Thoracic aorta (tissue), 2 donors: ENCODE results near the gene SNRNP40. TPM values are rescaled to one million over a fixed set of nuclear protein-coding genes. Genes with fewer than 3 reads are reported as not detected.

ENCODE experiments used
- ATAC-seq: fragments of 150-250 bp; one replicate; pipeline ENCODE4 v1.8.0; 2017; ENCODE audit warnings: low read depth; ENCODE audit not compliant: insufficient number of reproducible peaks, low FRiP score
- DNase-seq: peaks from one replicate; pipeline ENCODE4 v3.0.0-alpha.2; 2020; ENCODE audit warnings: low spot score
- H3K27ac ChIP-seq, 2 donors: fragments of 200-600 bp; sonication (generic); 1 replicate in 1 of 2; 2 replicates in 1 of 2; pipeline ENCODE4 v1.5.1; 2016; ENCODE audit warnings: mild to moderate bottlenecking in 2 of 2, moderate library complexity in 2 of 2
- H3K27me3 ChIP-seq: fragments of 200-600 bp; sonication (generic); replicated peaks from 2 replicates; pipeline ENCODE4 v1.6.0; 2016; ENCODE audit warnings: mild to moderate bottlenecking; ENCODE audit not compliant: insufficient read depth
- H3K36me3 ChIP-seq: fragments of 200-600 bp; sonication (generic); one replicate; pipeline ENCODE4 v1.5.1; 2016
- H3K4me1 ChIP-seq, 2 donors: fragments of 200-600 bp; sonication (generic); 1 replicate in 1 of 2; 2 replicates in 1 of 2; pipeline versions ENCODE4 v1.5.1 to v1.6.0; 2016; ENCODE audit warnings: low read depth in 2 of 2, mild to moderate bottlenecking in 1 of 2; ENCODE audit not compliant: control insufficient read depth in 1 of 2
- H3K4me3 ChIP-seq: fragments of 200-600 bp; sonication (generic); 2 replicates; pipeline ENCODE4 v1.5.1; 2016; ENCODE audit warnings: mild to moderate bottlenecking
- H3K9me3 ChIP-seq: fragments of 200-600 bp; sonication (generic); 2 replicates; pipeline ENCODE4 v1.5.1; 2016
- total RNA-seq, 2 donors: library from RNA; depleted of rRNA; stranded (reverse); fragments of >200 nt; gene quantifications; one replicate each; pipeline versions ENCODE4 v1.1.0 to v1.2.3, GENCODE V29; 2016
- TF ChIP-seq, protein P1 (sequence below): fragments of 200-600 bp; sonication (generic); IDR thresholded peaks from one replicate; pipeline ENCODE4 v1.5.1; 2019; ENCODE audit warnings: antibody characterized with exemption

SNRNP40 gene
- total RNA-seq, 2 donors from 2014 or later, result 26.5 to 44.1 TPM

DNA sequence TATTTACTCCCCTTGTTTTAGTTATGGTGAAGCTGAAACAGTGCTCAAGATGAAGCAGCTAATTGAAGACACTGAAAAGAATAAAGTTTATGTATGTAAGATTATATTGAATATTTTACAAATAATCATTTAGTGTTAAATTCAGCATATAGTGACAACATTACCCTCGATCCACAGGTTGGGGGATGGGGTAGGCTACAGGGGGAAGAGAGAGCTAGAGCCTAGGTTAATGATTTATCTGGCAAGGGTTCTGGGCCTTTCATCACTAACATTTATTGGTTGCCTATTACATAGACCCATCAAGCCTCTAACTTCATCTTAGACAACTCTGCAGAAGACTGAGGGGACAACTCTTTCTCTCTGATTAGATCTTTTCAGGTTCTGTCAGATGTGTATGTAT, 21.6 kb upstream of the SNRNP40 start:
- DNase-seq, result no peak
- Histone ChIP-seq H3K4me3 (no peak overlapping the region), H3K36me3 (peaks cover 16% of the 10 kb centered on the region), H3K27me3 (no peaks in the 10 kb centered on the region), H3K4me1 (no peaks in the 10 kb centered on the region), H3K9me3 (no peaks in the 10 kb centered on the region), H3K27ac (no peak overlapping the region)
- TF ChIP-seq, protein P1, sequence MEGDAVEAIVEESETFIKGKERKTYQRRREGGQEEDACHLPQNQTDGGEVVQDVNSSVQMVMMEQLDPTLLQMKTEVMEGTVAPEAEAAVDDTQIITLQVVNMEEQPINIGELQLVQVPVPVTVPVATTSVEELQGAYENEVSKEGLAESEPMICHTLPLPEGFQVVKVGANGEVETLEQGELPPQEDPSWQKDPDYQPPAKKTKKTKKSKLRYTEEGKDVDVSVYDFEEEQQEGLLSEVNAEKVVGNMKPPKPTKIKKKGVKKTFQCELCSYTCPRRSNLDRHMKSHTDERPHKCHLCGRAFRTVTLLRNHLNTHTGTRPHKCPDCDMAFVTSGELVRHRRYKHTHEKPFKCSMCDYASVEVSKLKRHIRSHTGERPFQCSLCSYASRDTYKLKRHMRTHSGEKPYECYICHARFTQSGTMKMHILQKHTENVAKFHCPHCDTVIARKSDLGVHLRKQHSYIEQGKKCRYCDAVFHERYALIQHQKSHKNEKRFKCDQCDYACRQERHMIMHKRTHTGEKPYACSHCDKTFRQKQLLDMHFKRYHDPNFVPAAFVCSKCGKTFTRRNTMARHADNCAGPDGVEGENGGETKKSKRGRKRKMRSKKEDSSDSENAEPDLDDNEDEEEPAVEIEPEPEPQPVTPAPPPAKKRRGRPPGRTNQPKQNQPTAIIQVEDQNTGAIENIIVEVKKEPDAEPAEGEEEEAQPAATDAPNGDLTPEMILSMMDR, result no peak
- no peak for ATAC-seq

DNA sequence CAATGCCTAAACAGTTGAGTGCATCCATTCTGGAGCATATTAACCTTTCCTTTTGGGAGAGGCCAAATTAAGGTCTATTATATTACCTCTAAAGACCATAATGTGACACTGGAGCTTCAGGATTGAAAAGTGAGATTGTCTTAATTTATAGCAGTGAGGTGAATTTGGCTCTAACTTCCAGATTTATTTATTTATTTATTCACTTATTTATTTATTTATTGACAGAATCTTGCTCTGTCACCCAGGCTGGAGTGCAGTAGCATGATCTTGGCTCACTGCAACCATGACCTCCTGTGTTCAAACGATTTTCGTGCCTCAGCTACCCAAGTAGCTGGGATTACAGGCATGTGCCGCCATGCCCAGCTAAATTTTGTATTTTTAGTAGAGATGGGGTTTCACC, 19.3 kb upstream of the SNRNP40 start:
- Histone ChIP-seq H3K27ac (no peak overlapping the region), H3K27me3 (no peaks in the 10 kb centered on the region), H3K4me1 (no peaks in the 10 kb centered on the region), H3K36me3 (peaks cover 21% of the 10 kb centered on the region), H3K9me3 (no peaks in the 10 kb centered on the region), H3K4me3 (no peak overlapping the region)
- no peak for ATAC-seq
- TF ChIP-seq, protein P1, result no peak
- no peak for DNase-seq

DNA sequence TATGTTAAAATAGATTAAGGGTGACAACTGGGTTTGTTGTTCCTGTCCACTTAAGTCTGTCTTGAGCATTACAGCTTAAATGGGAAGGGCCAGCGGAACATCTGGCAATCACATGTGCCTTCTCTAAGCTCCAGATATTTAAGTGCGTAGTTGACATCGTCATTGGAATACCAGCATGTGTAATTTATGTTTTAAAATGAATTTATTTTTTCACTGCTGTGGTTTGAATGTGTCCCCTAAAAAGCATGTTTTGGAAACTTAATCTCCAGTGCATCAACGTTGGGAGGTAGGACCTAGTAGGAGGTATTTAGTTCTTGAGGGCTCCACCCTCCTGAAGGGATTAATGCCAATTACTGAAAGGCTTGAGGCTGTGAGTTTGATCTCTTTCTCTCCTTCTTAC, 13.6 kb upstream of the SNRNP40 start:
- Histone ChIP-seq H3K36me3 (peaks cover 10% of the 10 kb centered on the region), H3K9me3 (no peaks in the 10 kb centered on the region), H3K4me1 (peaks cover 0 to 3% of the 10 kb centered on the region in 2 donors), H3K27me3 (no peaks in the 10 kb centered on the region), H3K4me3 (no peak overlapping the region), H3K27ac (no peak overlapping the region)
- DNase-seq (no peak), ATAC-seq (no peak)
- TF ChIP-seq, protein P1, result no peak

DNA sequence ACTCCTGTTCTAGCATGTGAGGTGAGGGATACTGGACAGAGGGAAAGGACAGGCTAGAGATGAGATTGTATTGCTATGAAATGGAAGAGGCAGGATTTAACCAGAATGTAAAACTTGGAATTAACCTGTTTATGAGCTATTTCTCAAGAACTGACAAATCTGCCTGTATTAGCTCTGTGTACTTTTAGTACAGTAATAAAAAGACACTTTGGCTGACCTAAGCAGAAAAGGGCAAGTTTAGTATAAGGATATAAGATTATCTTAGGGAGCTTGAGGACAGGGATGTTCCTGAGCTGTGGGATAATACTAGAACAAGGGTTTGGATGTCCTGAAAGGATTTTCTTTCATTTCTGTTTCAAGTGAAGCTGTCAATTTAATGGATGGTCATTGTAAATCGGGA, 11.4 kb upstream of the SNRNP40 start:
- H3K27ac ChIP-seq, result no peak overlapping the region
- H3K27me3 ChIP-seq, result no peaks in the 10 kb centered on the region
- H3K4me3 ChIP-seq, result no peak overlapping the region
- ATAC-seq (no peak), DNase-seq (no peak)
- H3K9me3 ChIP-seq, result no peaks in the 10 kb centered on the region
- peaks cover 10% of the 10 kb centered on the region for H3K36me3 ChIP-seq
- TF ChIP-seq, protein P1, result no peak
- peaks cover 0 to 3% of the 10 kb centered on the region in 2 donors for H3K4me1 ChIP-seq

DNA sequence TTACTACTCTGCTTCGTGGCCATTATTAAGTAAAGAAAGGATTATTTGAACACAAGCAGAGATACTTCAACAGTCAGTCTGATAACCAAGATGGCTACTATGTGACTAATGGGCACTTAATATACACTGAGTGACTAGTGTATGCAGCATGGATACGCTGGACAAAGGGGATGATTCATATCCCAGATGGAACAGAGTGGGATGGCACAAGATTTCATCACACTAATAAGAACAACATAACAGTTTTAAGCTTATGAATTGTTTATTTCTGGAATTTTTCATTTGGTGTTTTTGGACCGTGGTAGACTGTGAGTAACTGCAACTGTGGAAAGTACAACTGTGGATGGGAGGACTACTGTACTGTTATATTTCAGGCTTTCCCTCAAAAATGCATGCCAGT, 9.7 kb upstream of the SNRNP40 start:
- no peak overlapping the region for H3K27ac ChIP-seq
- DNase-seq, result no peak
- H3K27me3 ChIP-seq, result no peaks in the 10 kb centered on the region
- TF ChIP-seq, protein P1, result no peak
- H3K4me3 ChIP-seq, result no peak overlapping the region
- no peaks in the 10 kb centered on the region for H3K9me3 ChIP-seq
- H3K4me1 ChIP-seq, result peaks cover 0 to 3% of the 10 kb centered on the region in 2 donors
- peak; percentile 46 for ATAC-seq
- peaks cover 3% of the 10 kb centered on the region for H3K36me3 ChIP-seq
